IMR-90 (cell line): ENCODE results near the gene NOS2. TPM values are rescaled to one million over a fixed set of nuclear protein-coding genes. Genes with fewer than 3 reads are reported as not detected.

Experiments used
- ATAC-seq: fragments of 200-7000 bp; cut with Tn5 transposase; 2 replicates; pipeline ENCODE4 v1.9.1; 2020; ENCODE audit warnings: low read depth, mild to moderate bottlenecking, moderate library complexity
- BruUV-seq: library from RNA; stranded (reverse); fragments of 400-500 nt; replicated peaks from 2 replicates; lab custom pipeline; 2021; lab: Mats Ljungman, UMichigan
- CTCF ChIA-PET: fragments of 300-600 bp; formaldehyde crosslinking; extraction: SDS; loops from one replicate; lab custom pipeline; 2021; ENCODE audit warnings: antibody characterized with exemption; lab: Yijun Ruan, JAX
- POLR2A ChIA-PET: fragments of 300-600 bp; sonication (Branson Sonifier 250); formaldehyde crosslinking; loops from one replicate; lab custom pipeline; 2022; ENCODE audit warnings: antibody characterized with exemption; ENCODE audit not compliant: unreplicated experiment; lab: Charles Lee
- DNase-seq: peaks from one replicate; pipeline ENCODE4 v3.0.0; 2013
- H2AFZ ChIP-seq: replicated peaks from 2 replicates; pipeline ENCODE3; 2013; ENCODE audit warnings: low read length, mild to moderate bottlenecking; ENCODE audit not compliant: poor library complexity
- H2AK5ac ChIP-seq: 2 replicates; pipeline ENCODE4 v1.6.1; 2013; ENCODE audit warnings: low read depth, low read length, inconsistent platforms
- H2AK9ac ChIP-seq: replicated peaks from 2 replicates; pipeline ENCODE3; 2013; ENCODE audit warnings: mild to moderate bottlenecking, low read depth, low read length, moderate library complexity; ENCODE audit not compliant: poor library complexity
- H2BK120ac ChIP-seq: 2 replicates; pipeline ENCODE4 v1.6.1; 2013; ENCODE audit warnings: low read depth, low read length, inconsistent platforms
- H2BK15ac ChIP-seq: 3 replicates; pipeline ENCODE4 v1.6.1; 2013; ENCODE audit warnings: low read depth, low read length, inconsistent platforms
- H2BK20ac ChIP-seq: 2 replicates; pipeline ENCODE4 v1.6.1; 2013; ENCODE audit warnings: low read depth, mild to moderate bottlenecking, inconsistent platforms, low read length, moderate library complexity
- H2BK5ac ChIP-seq: 2 replicates; pipeline ENCODE4 v1.6.1; 2013; ENCODE audit warnings: mild to moderate bottlenecking, low read depth, low read length, inconsistent platforms; ENCODE audit not compliant: poor library complexity, severe bottlenecking
- H3K14ac ChIP-seq: replicated peaks from 2 replicates; pipeline ENCODE4 v1.6.1; 2013; ENCODE audit warnings: low read depth, low read length, inconsistent platforms
- H3K18ac ChIP-seq: 2 replicates; pipeline ENCODE4 v1.6.1; 2013; ENCODE audit warnings: low read depth, low read length, control low read depth
- H3K23ac ChIP-seq: 2 replicates; pipeline ENCODE4 v1.6.1; 2013; ENCODE audit warnings: low read depth, low read length, inconsistent platforms
- H3K27ac ChIP-seq: 2 replicates; pipeline ENCODE4 v1.5.1; 2013; ENCODE audit warnings: mild to moderate bottlenecking, control low read depth, low read length; ENCODE audit not compliant: insufficient read depth
- H3K27me3 ChIP-seq: 2 replicates; pipeline ENCODE4 v1.6.1; 2013; ENCODE audit warnings: low read length; ENCODE audit not compliant: control insufficient read depth, insufficient read depth
- H3K36me3 ChIP-seq: 2 replicates; pipeline ENCODE4 v1.6.1; 2013; ENCODE audit warnings: low read length, mixed read lengths; ENCODE audit not compliant: control insufficient read depth, insufficient read depth
- H3K4ac ChIP-seq: 2 replicates; pipeline ENCODE4 v1.6.1; 2013; ENCODE audit warnings: low read depth, low read length, inconsistent platforms
- H3K4me1 ChIP-seq: 2 replicates; pipeline ENCODE4 v1.6.1; 2013; ENCODE audit warnings: low read length, mixed read lengths; ENCODE audit not compliant: control insufficient read depth, insufficient read depth
- H3K4me2 ChIP-seq: 2 replicates; pipeline ENCODE4 v1.6.1; 2013; ENCODE audit warnings: low read depth, mild to moderate bottlenecking, control low read depth, low read length, moderate library complexity
- H3K4me3 ChIP-seq: 2 replicates; pipeline ENCODE4 v1.5.1; 2013; ENCODE audit warnings: low read depth, mild to moderate bottlenecking, control low read depth, low read length, moderate library complexity; ENCODE audit not compliant: insufficient read depth
- H3K56ac ChIP-seq: 2 replicates; pipeline ENCODE4 v1.6.1; 2013; ENCODE audit warnings: low read length, inconsistent platforms; ENCODE audit not compliant: insufficient read depth; ENCODE audit errors: extremely low read depth
- H3K79me1 ChIP-seq, 2 experiments: 2 replicates each; pipeline ENCODE4 v1.6.1; 2013; ENCODE audit warnings: low read length in 2 of 2, inconsistent platforms in 1 of 2, low read depth in 1 of 2
- H3K9ac ChIP-seq: 2 replicates; pipeline ENCODE4 v1.6.1; 2013; ENCODE audit warnings: low read depth, low read length, control low read depth
- H3K9me1 ChIP-seq: 2 replicates; pipeline ENCODE4 v1.6.1; 2013; ENCODE audit warnings: low read length, inconsistent platforms; ENCODE audit not compliant: insufficient read depth
- H3K9me3 ChIP-seq: 2 replicates; pipeline ENCODE4 v1.6.1; 2013; ENCODE audit warnings: low read length; ENCODE audit not compliant: control insufficient read depth, insufficient read depth
- H4K20me1 ChIP-seq: 2 replicates; pipeline ENCODE4 v1.6.1; 2013; ENCODE audit warnings: low read length, inconsistent platforms; ENCODE audit not compliant: insufficient read depth
- H4K5ac ChIP-seq: 2 replicates; pipeline ENCODE4 v1.6.1; 2013; ENCODE audit warnings: mild to moderate bottlenecking, low read depth, low read length, control low read depth
- H4K8ac ChIP-seq, 2 experiments: 2 replicates each; pipeline ENCODE4 v1.6.1; 2013; ENCODE audit warnings: low read depth in 2 of 2, low read length in 2 of 2, control low read depth in 1 of 2, inconsistent platforms in 1 of 2
- H4K91ac ChIP-seq: 2 replicates; pipeline ENCODE4 v1.6.1; 2013; ENCODE audit warnings: low read depth, low read length, inconsistent platforms; ENCODE audit not compliant: insufficient read depth
- MAZ ChIP-seq: IDR thresholded peaks from 2 replicates; pipeline ENCODE4 v1.6.1; 2012; ENCODE audit warnings: low read depth, mild to moderate bottlenecking, low read length, improper control_type of control experiment, moderate library complexity, borderline replicate concordance
- WGBS, 2 experiments: methylation state at CpG; one replicate each; pipeline versions ENCODE4 v1.1.5 to v1.1.7; 2013; ENCODE audit warnings: missing lambda C conversion rate in 2 of 2; ENCODE audit not compliant: insufficient read length in 1 of 2; ENCODE audit errors: extremely low coverage in 2 of 2; 5-methylcytosine and 5-hydroxymethylcytosine counted together
- dilution Hi-C: fragments of 300-500 bp; cut with HindIII; formaldehyde crosslinking; loops from one replicate; pipeline ENCODE4 v1.14.3; 2018; ENCODE audit warnings: low sequenced_read_pairs; ENCODE audit not compliant: unreplicated experiment
- in situ Hi-C: fragments of 300-500 bp; cut with MboI; formaldehyde crosslinking; loops from 3 replicates; pipeline ENCODE4 v1.14.3; 2019; ENCODE audit warnings: low sequenced_read_pairs, inconsistent platforms, mixed read lengths
- intact Hi-C: fragments of 100-400 bp; cut with micrococcal nuclease; formaldehyde crosslinking; loops from 2 replicates; pipeline ENCODE4 v1.10.0; 2022
- polyA plus RNA-seq, 3 experiments: library from polyadenylated mRNA; depleted of rRNA; stranded (reverse); fragments of >200 nt; gene quantifications; 2 replicates each; pipeline ENCODE4 v1.2.3, GENCODE V29; 2012; ENCODE audit warnings: low replicate concordance in 1 of 3
- total RNA-seq: library from RNA; depleted of rRNA; stranded (reverse); fragments of >200 nt; gene quantifications from 2 replicates; pipeline ENCODE4 v1.2.3, GENCODE V29; 2012
- TF ChIP-seq, protein P1 (sequence below): conservative IDR thresholded peaks from 2 replicates; pipeline ENCODE4 v1.5.1; 2012; ENCODE audit warnings: mild to moderate bottlenecking, low read depth, low read length, improper control_type of control experiment

The NOS2 gene
- total and polyA plus RNA-seq, 2 of the 4 experiments (the other 2 are of a cell fraction), result under 0.01 TPM; not detected in 1

DNA sequence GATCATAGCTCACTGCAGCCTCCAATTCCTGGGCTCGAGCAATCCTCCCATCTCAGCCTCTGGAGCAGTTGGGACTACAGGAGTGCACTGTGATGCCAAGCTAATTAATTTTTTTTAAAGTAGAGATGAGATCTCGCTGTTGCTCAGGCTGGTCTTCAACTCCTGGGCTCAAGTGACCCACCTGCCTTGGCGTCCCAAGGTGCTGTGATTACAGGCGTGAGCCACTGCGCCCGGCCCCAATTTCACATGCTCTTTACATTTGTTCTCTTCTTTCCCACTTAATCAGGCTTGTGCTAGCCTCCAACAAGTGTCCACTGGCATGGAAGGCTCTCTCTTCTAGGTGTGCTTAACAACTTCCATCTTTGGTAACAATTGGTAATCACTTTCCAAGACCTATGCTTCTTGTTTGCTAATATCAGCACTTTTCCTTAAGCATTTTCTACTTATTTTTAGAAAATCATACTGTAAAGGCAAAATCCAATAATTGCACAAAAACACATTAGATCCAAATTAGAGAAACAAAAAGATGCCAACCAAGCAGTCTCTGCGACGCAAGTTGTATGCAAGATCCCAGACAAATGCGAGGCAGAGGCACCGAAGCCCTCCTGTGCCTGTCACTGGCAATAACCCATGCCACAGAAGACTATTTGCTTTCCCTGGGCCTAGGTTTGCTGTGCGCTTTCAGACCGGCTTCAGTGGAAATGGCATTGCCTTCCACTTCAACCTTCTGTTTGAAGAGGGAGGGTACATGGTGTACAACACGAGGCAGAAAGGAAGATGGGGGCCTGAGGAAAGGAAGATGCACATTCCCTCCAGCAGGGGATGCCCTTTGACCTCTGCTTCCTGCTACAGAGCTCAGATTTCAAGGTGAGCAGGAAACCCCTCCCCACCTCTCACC lies 52.6 kb downstream of the NOS2 start:
- H4K8ac ChIP-seq, result no peak overlapping the region
- no peak overlapping the region for H2AFZ ChIP-seq
- no peaks in the 10 kb centered on the region for H3K9me1 ChIP-seq
- no peaks in the 10 kb centered on the region for H3K27me3 ChIP-seq
- H2BK5ac ChIP-seq, result no peak overlapping the region
- H3K9ac ChIP-seq, result no peak overlapping the region
- intact Hi-C loops (no loop called here), dilution Hi-C loops (no loop called here), in situ Hi-C loops (loop anchor here (5.0 kb wide), 1 partner anchor 85 kb away; no protein-coding TSS in a partner anchor)
- no peak overlapping the region for H2AK5ac ChIP-seq
- no peak overlapping the region for H3K18ac ChIP-seq
- H2BK20ac ChIP-seq, result no peak overlapping the region
- H3K4ac ChIP-seq, result no peak overlapping the region
- no peak overlapping the region for H3K27ac ChIP-seq
- H3K4me3 ChIP-seq, result no peak overlapping the region
- no peaks in the 10 kb centered on the region for H4K20me1 ChIP-seq
- no peak overlapping the region for H3K14ac ChIP-seq
- no peak overlapping the region for H3K4me2 ChIP-seq
- no peak overlapping the region for H3K23ac ChIP-seq
- no peak for ATAC-seq
- H3K56ac ChIP-seq, result no peak overlapping the region
- no peak for DNase-seq
- TF ChIP-seq, protein P1, sequence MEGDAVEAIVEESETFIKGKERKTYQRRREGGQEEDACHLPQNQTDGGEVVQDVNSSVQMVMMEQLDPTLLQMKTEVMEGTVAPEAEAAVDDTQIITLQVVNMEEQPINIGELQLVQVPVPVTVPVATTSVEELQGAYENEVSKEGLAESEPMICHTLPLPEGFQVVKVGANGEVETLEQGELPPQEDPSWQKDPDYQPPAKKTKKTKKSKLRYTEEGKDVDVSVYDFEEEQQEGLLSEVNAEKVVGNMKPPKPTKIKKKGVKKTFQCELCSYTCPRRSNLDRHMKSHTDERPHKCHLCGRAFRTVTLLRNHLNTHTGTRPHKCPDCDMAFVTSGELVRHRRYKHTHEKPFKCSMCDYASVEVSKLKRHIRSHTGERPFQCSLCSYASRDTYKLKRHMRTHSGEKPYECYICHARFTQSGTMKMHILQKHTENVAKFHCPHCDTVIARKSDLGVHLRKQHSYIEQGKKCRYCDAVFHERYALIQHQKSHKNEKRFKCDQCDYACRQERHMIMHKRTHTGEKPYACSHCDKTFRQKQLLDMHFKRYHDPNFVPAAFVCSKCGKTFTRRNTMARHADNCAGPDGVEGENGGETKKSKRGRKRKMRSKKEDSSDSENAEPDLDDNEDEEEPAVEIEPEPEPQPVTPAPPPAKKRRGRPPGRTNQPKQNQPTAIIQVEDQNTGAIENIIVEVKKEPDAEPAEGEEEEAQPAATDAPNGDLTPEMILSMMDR, result 0 out of 2 replicates have a peak, but pooled peaks have one; percentile 15
- TF ChIP-seq MAZ, result no peak
- BruUV-seq, result no TSS peak
- ChIA-PET POLR2A (no interaction called here), CTCF (interaction anchor here (0.9 kb wide), 1 partner anchor 93 kb away, joined by 4 read pairs; no protein-coding TSS in a partner anchor)
- no peaks in the 10 kb centered on the region for H3K9me3 ChIP-seq
- H3K36me3 ChIP-seq, result no peaks in the 10 kb centered on the region
- WGBS, 2 experiments, result 69% methylated on average over 5 of the region's 13 CpGs; no CpG with 5 or more reads in 1 of the 2 experiments
- no peak overlapping the region for H4K91ac ChIP-seq
- no peaks in the 10 kb centered on the region for H3K79me1 ChIP-seq
- no peak overlapping the region for H2BK15ac ChIP-seq
- no peak overlapping the region for H4K5ac ChIP-seq
- no peaks in the 10 kb centered on the region for H3K4me1 ChIP-seq
- H2BK120ac ChIP-seq, result no peak overlapping the region
- H2AK9ac ChIP-seq, result no peak overlapping the region
